ENCODE results near the gene CHRNA4.
"Not testable (repeated sequence)": the region's sequence is repeated elsewhere in the genome, so short reads cannot be mapped to it uniquely, and the experiment has no call there.

CHRNA4 gene

GRCh38 chr20:63350196-63350595 lies 11.0 kb downstream of the CHRNA4 start:
- DNase-seq (ENCODE audit: low read depth, low spot score), result no peak

GRCh38 chr20:63349516-63349895 lies 11.6 kb downstream of the CHRNA4 start:
- no peak for DNase-seq (ENCODE audit: low read depth, low spot score)

- DNase-seq (ENCODE audit: low read depth, low spot score), result no peak
Observed at GRCh38 chr20:63348828-63349515, 12.2 kb downstream of the CHRNA4 start.

- no peak for DNase-seq (ENCODE audit: low read depth, low spot score)
Observed at GRCh38 chr20:63347950-63348827, 13.0 kb downstream of the CHRNA4 start.

- no peak for DNase-seq (ENCODE audit: low read depth, low spot score)
Observed at GRCh38 chr20:63347081-63347741, 13.9 kb downstream of the CHRNA4 start.

- no peak for DNase-seq (ENCODE audit: low read depth, low spot score)
Observed at GRCh38 chr20:63346131-63347080, 14.7 kb downstream of the CHRNA4 start.

GRCh38 chr20:63345328-63346100 lies 15.6 kb downstream of the CHRNA4 start:
- DNase-seq (ENCODE audit: low read depth, low spot score), result no peak

GRCh38 chr20:63344616-63345327 lies 16.4 kb downstream of the CHRNA4 start:
- DNase-seq (ENCODE audit: low read depth, low spot score), result no peak

- DNase-seq (ENCODE audit: low read depth, low spot score), result no peak
Observed at GRCh38 chr20:63343460-63344445, 17.4 kb downstream of the CHRNA4 start.

GRCh38 chr20:63342561-63343459 lies 18.3 kb downstream of the CHRNA4 start:
- DNase-seq (ENCODE audit: low read depth, low spot score), result no peak

- DNase-seq (ENCODE audit: low read depth, low spot score), result not testable (repeated sequence)
Observed at GRCh38 chr20:63340158-63340688, 20.9 kb downstream of the CHRNA4 start.

GRCh38 chr20:63339154-63340094 lies 21.7 kb downstream of the CHRNA4 start:
- not testable (repeated sequence) for DNase-seq (ENCODE audit: low read depth, low spot score)

- peak; percentile 87 for DNase-seq (ENCODE audit: low read depth, low spot score)
Observed at GRCh38 chr20:63337786-63338420, 23.2 kb downstream of the CHRNA4 start.

GRCh38 chr20:63336232-63336752 lies 24.9 kb downstream of the CHRNA4 start:
- DNase-seq (ENCODE audit: low read depth, low spot score), result no peak

- no peak for DNase-seq (ENCODE audit: low read depth, low spot score)
Observed at GRCh38 chr20:63335711-63336110, 25.4 kb downstream of the CHRNA4 start.

All from smooth muscle cell of the brain vasculature (primary cell).